ENCODE data around the gene DDN. TPM values are rescaled to one million over a fixed set of nuclear protein-coding genes. Genes with fewer than 3 reads are reported as not detected.

Gene DDN
- total RNA-seq, 1 donor from 2014 or later = 0.44 TPM

DNA sequence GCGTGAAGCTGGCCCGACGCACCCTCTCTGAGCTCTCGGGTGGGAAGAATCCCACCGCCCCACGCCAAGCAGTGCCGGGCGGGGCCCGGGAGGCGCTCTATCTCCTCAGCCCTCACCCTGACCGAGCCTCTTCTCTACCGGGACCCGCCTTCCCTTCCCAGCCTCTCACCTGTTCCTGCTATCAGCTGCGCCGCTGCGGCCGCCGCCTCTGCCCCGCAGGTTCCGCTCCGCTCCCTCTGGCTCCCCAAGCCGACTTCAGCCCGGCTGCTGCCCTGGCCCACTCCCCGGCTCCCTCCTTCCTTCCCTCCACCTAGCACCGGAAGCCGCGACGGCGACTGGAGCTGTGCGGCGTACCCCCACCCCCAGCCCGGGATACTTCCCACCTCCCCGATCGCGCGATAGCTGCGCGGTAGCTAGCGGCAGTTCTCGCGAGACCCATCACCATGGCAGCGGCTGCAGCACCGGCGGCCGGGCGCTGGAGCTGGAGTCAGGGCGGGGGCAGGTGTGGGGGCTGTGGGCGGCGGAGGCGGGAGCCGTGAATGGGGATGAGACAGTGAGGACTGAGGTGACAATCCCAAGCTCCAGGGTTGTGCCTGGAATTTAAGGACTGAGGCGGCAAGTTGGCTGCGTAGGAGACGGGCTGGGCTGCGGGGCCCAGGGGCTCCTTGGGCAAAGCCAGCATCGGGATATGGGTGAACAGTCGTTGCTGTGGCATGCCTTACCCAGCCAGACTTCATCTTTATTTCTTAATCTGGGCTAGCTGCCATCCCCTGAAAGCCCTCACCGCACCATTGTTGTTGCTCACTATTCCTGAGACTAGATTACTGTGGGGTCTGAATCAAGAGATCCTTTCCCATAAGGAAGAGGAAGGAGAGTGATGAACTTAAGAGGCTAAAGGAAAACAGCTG is 41.8 kb downstream of the DDN start, which contains the start of gene ARF3:
Gene ARF3, minus strand, starts transcription at position 347 of the 908 bp plus-strand sequence. CDS start 16,392 bp downstream, outside the sequence.
- H3K27ac Mint-ChIP-seq = peak within 1 kb of the TSS; percentile 91
- ChIA-PET POLR2A (interaction anchor here (0.6 to 3.7 kb wide), 17 partner anchors 10 to 1154 kb away, joined by 3 to 31 read pairs (median 4); partner anchors contain the start of genes DDX23, FKBP11, WNT1 and WNT10B), CTCF (interaction anchor here (0.8 to 2.8 kb wide), 10 partner anchors 12 to 104 kb away, joined by 3 to 13 read pairs (median 4); partner anchors contain the start of gene WNT1)
- TF ChIP-seq, protein P1, sequence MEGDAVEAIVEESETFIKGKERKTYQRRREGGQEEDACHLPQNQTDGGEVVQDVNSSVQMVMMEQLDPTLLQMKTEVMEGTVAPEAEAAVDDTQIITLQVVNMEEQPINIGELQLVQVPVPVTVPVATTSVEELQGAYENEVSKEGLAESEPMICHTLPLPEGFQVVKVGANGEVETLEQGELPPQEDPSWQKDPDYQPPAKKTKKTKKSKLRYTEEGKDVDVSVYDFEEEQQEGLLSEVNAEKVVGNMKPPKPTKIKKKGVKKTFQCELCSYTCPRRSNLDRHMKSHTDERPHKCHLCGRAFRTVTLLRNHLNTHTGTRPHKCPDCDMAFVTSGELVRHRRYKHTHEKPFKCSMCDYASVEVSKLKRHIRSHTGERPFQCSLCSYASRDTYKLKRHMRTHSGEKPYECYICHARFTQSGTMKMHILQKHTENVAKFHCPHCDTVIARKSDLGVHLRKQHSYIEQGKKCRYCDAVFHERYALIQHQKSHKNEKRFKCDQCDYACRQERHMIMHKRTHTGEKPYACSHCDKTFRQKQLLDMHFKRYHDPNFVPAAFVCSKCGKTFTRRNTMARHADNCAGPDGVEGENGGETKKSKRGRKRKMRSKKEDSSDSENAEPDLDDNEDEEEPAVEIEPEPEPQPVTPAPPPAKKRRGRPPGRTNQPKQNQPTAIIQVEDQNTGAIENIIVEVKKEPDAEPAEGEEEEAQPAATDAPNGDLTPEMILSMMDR (IDR thresholded peaks at IDR 0.05) = no peak
- peak; percentile 88 for DNase-seq
- H3K4me3 Mint-ChIP-seq = peak within 1 kb of the TSS; percentile 99
- peak; percentile 95 for ATAC-seq (ENCODE audit: low read depth)
- no peaks in the 10 kb centered on the region for H3K9me3 Mint-ChIP-seq
- intact Hi-C loops (cut with micrococcal nuclease) = loop anchor here (1.0 to 10.0 kb wide), 7 partner anchors 12 to 243 kb away; partner anchors contain the start of genes CCNT1, PRKAG1, RND1 and WNT1
- peaks cover 41% of the 10 kb centered on the region for H3K4me1 Mint-ChIP-seq
- H3K36me3 Mint-ChIP-seq (ENCODE audit: low read depth) = peaks cover 24% of the 10 kb centered on the region
- H3K27me3 Mint-ChIP-seq = peaks cover 8% of the 10 kb centered on the region

DNA sequence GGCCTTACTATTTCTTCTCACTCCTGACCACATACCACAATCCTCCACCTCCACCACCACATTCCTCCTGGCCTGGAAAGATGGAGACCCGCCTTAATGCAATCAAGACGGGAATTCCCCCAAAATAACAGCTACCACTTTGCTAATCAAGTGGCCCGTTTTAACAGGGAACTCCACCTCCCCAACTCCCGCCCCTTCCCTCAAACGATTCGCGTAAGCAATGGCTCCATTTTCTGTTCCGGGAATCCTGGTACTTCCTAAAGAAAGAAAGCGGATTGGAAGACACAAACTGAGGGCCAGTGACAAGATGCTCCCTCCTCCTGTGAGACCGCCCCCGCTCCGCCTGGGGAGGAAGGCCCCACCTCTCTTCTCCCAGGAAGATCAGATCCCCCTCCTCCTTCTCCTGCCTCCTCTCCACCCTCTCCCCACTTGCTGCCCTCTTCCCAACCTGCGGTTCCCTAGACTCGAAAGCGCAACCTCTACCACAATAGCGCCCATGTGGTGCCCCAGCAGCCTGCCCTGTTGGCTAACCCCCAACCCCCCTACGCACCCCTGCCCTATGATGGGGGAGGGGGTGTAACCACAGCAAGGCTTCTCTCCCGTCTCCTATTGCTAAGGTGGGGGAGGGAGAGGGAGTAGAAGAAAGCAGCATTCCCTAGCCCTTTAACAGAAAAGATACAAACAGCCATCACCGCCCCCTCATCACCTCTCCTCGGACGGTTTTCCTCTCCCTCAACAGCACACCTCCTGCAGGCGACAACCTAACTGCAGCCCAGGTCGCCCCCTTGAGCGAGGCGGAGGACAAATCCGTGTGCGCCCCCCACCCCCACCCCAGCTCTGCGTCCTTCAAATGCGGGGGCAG is 42.7 kb downstream of the DDN start:
- H3K27ac Mint-ChIP-seq = peak overlapping the region; percentile 91
- H3K9me3 Mint-ChIP-seq = no peaks in the 10 kb centered on the region
- TF ChIP-seq, protein P1 (IDR thresholded peaks at IDR 0.05) = no peak
- intact Hi-C loops (cut with micrococcal nuclease) = loop anchor here (1.0 to 10.0 kb wide), 7 partner anchors 13 to 242 kb away; partner anchors contain the start of genes CCNT1, PRKAG1, RND1 and WNT1
- H3K27me3 Mint-ChIP-seq = peaks cover 8% of the 10 kb centered on the region
- ChIA-PET POLR2A (interaction anchor here (0.6 to 3.7 kb wide), 13 partner anchors 11 to 1155 kb away, joined by 3 to 31 read pairs (median 5); partner anchors contain the start of genes DDX23, FKBP11, WNT1 and WNT10B), CTCF (interaction anchor here (0.9 to 2.8 kb wide), 10 partner anchors 13 to 104 kb away, joined by 3 to 13 read pairs (median 4); partner anchors contain the start of gene WNT1)
- H3K36me3 Mint-ChIP-seq (ENCODE audit: low read depth) = peaks cover 29% of the 10 kb centered on the region
- DNase-seq = no peak
- ATAC-seq (ENCODE audit: low read depth) = peak; percentile 2
- H3K4me1 Mint-ChIP-seq = peaks cover 41% of the 10 kb centered on the region
- H3K4me3 Mint-ChIP-seq = peak overlapping the region; percentile 99

DNA sequence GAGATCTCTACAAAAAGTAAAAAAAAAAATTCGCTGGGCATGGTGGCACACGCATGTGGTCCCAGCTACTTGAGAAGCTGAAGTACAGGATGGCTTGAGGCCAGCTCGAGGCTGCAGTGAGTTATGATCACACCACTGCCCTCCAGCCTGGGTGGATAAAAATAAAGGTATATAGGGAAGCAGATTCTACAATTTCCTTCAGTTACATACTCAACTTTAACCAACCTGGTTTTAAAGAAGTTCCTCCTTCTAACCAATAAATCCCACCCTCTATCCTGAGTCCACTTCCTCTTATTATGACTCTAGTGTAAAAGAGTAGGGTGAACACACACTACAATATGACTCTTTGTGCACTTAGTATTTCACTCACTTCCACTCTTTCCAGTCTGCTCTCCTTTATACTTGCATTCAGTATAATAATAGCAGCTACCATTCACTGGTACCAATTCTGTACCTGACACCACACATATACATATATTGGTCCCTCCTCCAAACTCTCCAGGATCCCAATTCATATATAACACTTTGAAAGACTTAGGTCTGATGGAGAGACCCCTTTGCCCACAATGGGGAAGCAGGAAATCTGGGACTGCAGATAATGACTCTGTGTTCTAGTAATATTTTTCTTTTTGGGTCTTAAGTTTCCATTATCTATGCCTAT is 44.2 kb downstream of the DDN start:
- no peak for ATAC-seq (ENCODE audit: low read depth)
- intact Hi-C loops (cut with micrococcal nuclease) = loop anchor here (10.0 kb wide), 1 partner anchor 240 kb away; the partner anchor contains the start of gene CCNT1

DNA sequence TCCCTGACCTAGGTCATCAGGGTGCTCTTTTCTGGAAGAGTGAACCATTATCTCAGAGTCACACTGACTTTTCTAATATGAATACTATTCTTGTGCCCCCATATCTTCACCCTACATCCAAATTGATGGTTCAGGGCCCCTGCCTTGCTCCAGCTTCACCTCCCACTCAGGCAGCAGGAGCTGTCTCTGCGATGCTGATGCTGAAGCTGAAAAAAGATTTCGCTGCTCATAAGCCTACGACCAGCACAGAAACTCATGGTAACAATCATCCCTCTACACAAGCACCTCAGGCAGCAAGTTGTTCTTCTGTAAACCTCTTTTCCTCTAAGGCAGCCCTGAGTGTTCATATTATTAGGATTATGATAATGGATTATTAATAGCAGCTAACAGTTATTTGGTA is 45.1 kb downstream of the DDN start:
- TF ChIP-seq, protein P1 (IDR thresholded peaks at IDR 0.05) = no peak
- Mint-ChIP-seq H3K27ac (no peak overlapping the region), H3K9me3 (no peaks in the 10 kb centered on the region), H3K27me3 (no peaks in the 10 kb centered on the region), H3K4me3 (no peak overlapping the region), H3K36me3 (ENCODE audit: low read depth) (peaks cover 36% of the 10 kb centered on the region), H3K4me1 (peaks cover 42% of the 10 kb centered on the region)
- ATAC-seq (ENCODE audit: low read depth) = no peak
- DNase-seq = no peak
- ChIA-PET CTCF (interaction anchor here (1.1 to 1.7 kb wide), 2 partner anchors 15 to 24 kb away, joined by 3 to 7 read pairs; partner anchors contain the start of gene WNT1), POLR2A (interaction anchor here (0.6 kb wide), 1 partner anchor 311 kb away, joined by 7 read pairs; no protein-coding TSS in a partner anchor)
- intact Hi-C loops (cut with micrococcal nuclease) = loop anchor here (10.0 kb wide), 1 partner anchor 239 kb away; the partner anchor contains the start of gene CCNT1

More for the DNA sequence above, 44.2 kb downstream of the DDN start:
- H3K9me3 Mint-ChIP-seq = no peaks in the 10 kb centered on the region
- H3K27me3 Mint-ChIP-seq = peaks cover 2% of the 10 kb centered on the region
- peak overlapping the region; percentile 61 for H3K27ac Mint-ChIP-seq
- H3K4me1 Mint-ChIP-seq = peaks cover 41% of the 10 kb centered on the region
- peak overlapping the region; percentile 64 for H3K4me3 Mint-ChIP-seq
- POLR2A ChIA-PET = no interaction called here
- peaks cover 31% of the 10 kb centered on the region for H3K36me3 Mint-ChIP-seq (ENCODE audit: low read depth)
- no peak for DNase-seq
- CTCF ChIA-PET = interaction anchor here (1.3 kb wide), 1 partner anchor 23 kb away, joined by 4 read pairs; the partner anchor contains the start of gene WNT1
- TF ChIP-seq, protein P1 (IDR thresholded peaks at IDR 0.05) = no peak

Measured in activated B cell treated with CpG ODN at 0.5 μM for 24 hours (primary cell).